SJCRH30 (cell line): ENCODE results near the gene KRTAP10-5. TPM values are rescaled to one million over a fixed set of nuclear protein-coding genes. Genes with fewer than 3 reads are reported as not detected.
"Not testable (repeated sequence)": the region's sequence is repeated elsewhere in the genome, so short reads cannot be mapped to it uniquely, and the experiment has no call there.

Experiments used
- DNase-seq, 2 experiments: peaks; one replicate each; pipeline ENCODE4 v3.0.0-alpha.2; 2015 to 2020
- H3K27ac ChIP-seq: fragments of 250-450 bp; sonication (Bioruptor Pico); 2 replicates; pipeline ENCODE4 v1.5.1; 2020; ENCODE audit warnings: mild to moderate bottlenecking, moderate library complexity
- H3K27me3 ChIP-seq: fragments of 250-450 bp; sonication (Bioruptor Pico); 2 replicates; pipeline ENCODE4 v1.5.1; 2020; ENCODE audit warnings: mild to moderate bottlenecking, moderate library complexity
- H3K36me3 ChIP-seq: fragments of 250-450 bp; sonication (Bioruptor Pico); 2 replicates; pipeline ENCODE4 v1.5.1; 2020; ENCODE audit warnings: mild to moderate bottlenecking, moderate library complexity
- H3K4me1 ChIP-seq: fragments of 250-450 bp; sonication (Bioruptor Pico); 2 replicates; pipeline ENCODE4 v1.5.1; 2020; ENCODE audit warnings: mild to moderate bottlenecking, moderate library complexity
- H3K4me3 ChIP-seq: fragments of 250-450 bp; sonication (Bioruptor Pico); 2 replicates; pipeline ENCODE4 v1.5.1; 2020; ENCODE audit warnings: mild to moderate bottlenecking, moderate library complexity
- H3K9me3 ChIP-seq: fragments of 250-450 bp; sonication (Bioruptor Pico); replicated peaks from 2 replicates; pipeline ENCODE4 v1.5.1; 2020; ENCODE audit warnings: mild to moderate bottlenecking, moderate library complexity
- total RNA-seq: library from RNA; depleted of rRNA; stranded (reverse); fragments of >200 nt; shearing (Covaris generic); gene quantifications from 2 replicates; pipeline ENCODE4 v1.2.3, GENCODE V29; 2014

The KRTAP10-5 gene
- total RNA-seq, 1 experiment from 2014 or later = not detected

GRCh38 chr21:44615466-44615865 is 35.1 kb upstream of the KRTAP10-5 start:
- no peaks in the 10 kb centered on the region for H3K36me3 ChIP-seq
- H3K9me3 ChIP-seq = peaks cover 9% of the 10 kb centered on the region; the same call in 1 of the 2 replicates
- no peak overlapping the region for H3K27ac ChIP-seq
- H3K27me3 ChIP-seq = no peaks in the 10 kb centered on the region
- no peak for DNase-seq
- H3K4me1 ChIP-seq = no peaks in the 10 kb centered on the region
- H3K4me3 ChIP-seq = no peak overlapping the region

GRCh38 chr21:44614961-44615391 is 34.6 kb upstream of the KRTAP10-5 start:
- H3K4me1 ChIP-seq = no peaks in the 10 kb centered on the region
- peaks cover 6% of the 10 kb centered on the region; the same call in 1 of the 2 replicates for H3K9me3 ChIP-seq
- no peaks in the 10 kb centered on the region for H3K27me3 ChIP-seq
- H3K4me3 ChIP-seq = no peak overlapping the region
- DNase-seq = no peak
- no peaks in the 10 kb centered on the region for H3K36me3 ChIP-seq
- no peak overlapping the region for H3K27ac ChIP-seq

GRCh38 chr21:44614161-44614631 is 33.8 kb upstream of the KRTAP10-5 start:
- H3K27ac ChIP-seq = no peak overlapping the region
- no peaks in the 10 kb centered on the region for H3K27me3 ChIP-seq
- no peaks in the 10 kb centered on the region for H3K36me3 ChIP-seq
- no peak overlapping the region for H3K4me3 ChIP-seq
- DNase-seq = no peak
- no peaks in the 10 kb centered on the region for H3K4me1 ChIP-seq
- H3K9me3 ChIP-seq = no peaks in the 10 kb centered on the region; the same call in 1 of the 2 replicates

- Histone ChIP-seq H3K27me3 (no peaks in the 10 kb centered on the region), H3K36me3 (no peaks in the 10 kb centered on the region), H3K4me3 (no peak overlapping the region), H3K4me1 (no peaks in the 10 kb centered on the region), H3K9me3 (no peaks in the 10 kb centered on the region; the same call in 1 of the 2 replicates), H3K27ac (no peak overlapping the region)
- DNase-seq = no peak
Measured at GRCh38 chr21:44613386-44614155, 33.2 kb upstream of the KRTAP10-5 start.

GRCh38 chr21:44612669-44613229 is 32.3 kb upstream of the KRTAP10-5 start:
- no peak for DNase-seq
- Histone ChIP-seq H3K27me3 (no peaks in the 10 kb centered on the region), H3K36me3 (no peaks in the 10 kb centered on the region), H3K27ac (no peak overlapping the region), H3K4me3 (no peak overlapping the region), H3K9me3 (no peaks in the 10 kb centered on the region; the same call in 1 of the 2 replicates), H3K4me1 (no peaks in the 10 kb centered on the region)

GRCh38 chr21:44612029-44612486 is 31.7 kb upstream of the KRTAP10-5 start, which contains the start of gene KRTAP10-8:
TSS of gene KRTAP10-8 (plus strand) at chr21:44612079. CDS start at chr21:44612101, 22 bp downstream.
- Histone ChIP-seq H3K27me3 (no peaks in the 10 kb centered on the region), H3K27ac (no peak within 1 kb of the TSS), H3K4me1 (no peaks in the 10 kb centered on the region), H3K4me3 (no peak within 1 kb of the TSS), H3K36me3 (no peaks in the 10 kb centered on the region), H3K9me3 (no peaks in the 10 kb centered on the region; the same call in 1 of the 2 replicates)
- DNase-seq = no peak

- DNase-seq = no peak
- H3K4me1 ChIP-seq = no peaks in the 10 kb centered on the region
- no peaks in the 10 kb centered on the region for H3K27me3 ChIP-seq
- H3K27ac ChIP-seq = no peak overlapping the region
- H3K9me3 ChIP-seq = no peaks in the 10 kb centered on the region; the same call in 1 of the 2 replicates
- no peak overlapping the region for H3K4me3 ChIP-seq
- H3K36me3 ChIP-seq = no peaks in the 10 kb centered on the region
Measured at GRCh38 chr21:44611551-44611950, 31.1 kb upstream of the KRTAP10-5 start.

GRCh38 chr21:44610157-44610843 is 29.9 kb upstream of the KRTAP10-5 start:
- DNase-seq, H3K9me3 ChIP-seq, H3K4me1 ChIP-seq: not testable (repeated sequence)

GRCh38 chr21:44609193-44609592 is 28.8 kb upstream of the KRTAP10-5 start:
- Histone ChIP-seq H3K9me3 (no peaks in the 10 kb centered on the region; the same call in 1 of the 2 replicates), H3K27ac (no peak overlapping the region), H3K27me3 (no peaks in the 10 kb centered on the region), H3K36me3 (no peaks in the 10 kb centered on the region), H3K4me3 (no peak overlapping the region), H3K4me1 (no peaks in the 10 kb centered on the region)
- DNase-seq = no peak

More at GRCh38 chr21:44610157-44610843, 29.9 kb upstream of the KRTAP10-5 start:
- H3K27me3 ChIP-seq, H3K36me3 ChIP-seq, H3K27ac ChIP-seq, H3K4me3 ChIP-seq: not testable (repeated sequence)

- Histone ChIP-seq H3K4me1 (no peaks in the 10 kb centered on the region), H3K4me3 (no peak overlapping the region), H3K36me3 (no peaks in the 10 kb centered on the region), H3K27ac (no peak overlapping the region), H3K9me3 (no peaks in the 10 kb centered on the region; the same call in 1 of the 2 replicates), H3K27me3 (no peaks in the 10 kb centered on the region)
- no peak for DNase-seq
Measured at GRCh38 chr21:44606495-44606894, 26.1 kb upstream of the KRTAP10-5 start.

- H3K9me3 ChIP-seq = no peaks in the 10 kb centered on the region
- no peaks in the 10 kb centered on the region for H3K36me3 ChIP-seq
- no peak overlapping the region for H3K4me3 ChIP-seq
- no peak overlapping the region for H3K27ac ChIP-seq
- no peak for DNase-seq
- H3K27me3 ChIP-seq = no peaks in the 10 kb centered on the region
- H3K4me1 ChIP-seq = no peaks in the 10 kb centered on the region
Measured at GRCh38 chr21:44603911-44604310, 23.5 kb upstream of the KRTAP10-5 start.

GRCh38 chr21:44603109-44603875 is 22.9 kb upstream of the KRTAP10-5 start:
- DNase-seq = no peak
- Histone ChIP-seq H3K4me3 (no peak overlapping the region), H3K36me3 (no peaks in the 10 kb centered on the region), H3K9me3 (no peaks in the 10 kb centered on the region), H3K27ac (no peak overlapping the region), H3K4me1 (no peaks in the 10 kb centered on the region), H3K27me3 (no peaks in the 10 kb centered on the region)

- Histone ChIP-seq H3K27ac (no peak overlapping the region), H3K27me3 (no peaks in the 10 kb centered on the region), H3K4me3 (no peak overlapping the region), H3K9me3 (no peaks in the 10 kb centered on the region), H3K4me1 (no peaks in the 10 kb centered on the region), H3K36me3 (no peaks in the 10 kb centered on the region)
- DNase-seq = no peak
Measured at GRCh38 chr21:44602463-44602850, 22.1 kb upstream of the KRTAP10-5 start.
